GM12878 (cell line): Measurements from ENCODE around the gene CCDC127. TPM values are rescaled to one million over a fixed set of nuclear protein-coding genes. Genes with fewer than 3 reads are reported as not detected.

Experiments used
- ATAC-seq: fragments of 200-7000 bp; cut with Tn5 transposase; 3 replicates; pipeline ENCODE4 v1.9.1; 2020; ENCODE audit warnings: mild to moderate bottlenecking, moderate library complexity
- BruUV-seq: library from RNA; stranded (reverse); fragments of 400-500 nt; replicated peaks from 2 replicates; lab custom pipeline; 2021; lab: Mats Ljungman, UMichigan
- CTCF ChIA-PET: fragments of 300-600 bp; sonication (Branson Sonifier 250); formaldehyde crosslinking; extraction: SDS; loops from one replicate; lab custom pipeline; 2021; ENCODE audit warnings: inconsistent platforms; lab: Yijun Ruan, JAX
- POLR2A ChIA-PET: fragments of 350-600 bp; formaldehyde crosslinking; extraction: SDS; loops from one replicate; lab custom pipeline; 2021; ENCODE audit warnings: inconsistent platforms; lab: Charles Lee
- RAD21 ChIA-PET: fragments of 300-600 bp; sonication (Branson Sonifier 250); formaldehyde crosslinking; loops from one replicate; lab custom pipeline; 2023; ENCODE audit warnings: antibody characterized with exemption; ENCODE audit not compliant: unreplicated experiment; lab: Charles Lee
- SMC1A ChIA-PET: fragments of 300-600 bp; sonication (Branson Sonifier 250); formaldehyde crosslinking; loops from one replicate; lab custom pipeline; 2023; ENCODE audit not compliant: unreplicated experiment, uncharacterized antibody; lab: Charles Lee
- DNase-seq: peaks from one replicate; pipeline ENCODE4 v3.0.0-alpha.2; 2011; ENCODE audit warnings: low read depth, low spot score
- FAIRE-seq: peaks from 3 replicates; lab custom pipeline; 2011; peaks lifted over from hg19 to GRCh38; lab: Jason Lieb, UNC
- H2AFZ ChIP-seq: 2 replicates; pipeline ENCODE4 v1.6.0; 2011; ENCODE audit warnings: low read depth, low read length, control low read depth; ENCODE audit not compliant: control insufficient read depth
- H3K27ac ChIP-seq: 2 replicates; pipeline ENCODE4 v1.5.1; 2011; ENCODE audit warnings: control low read depth; ENCODE audit not compliant: control insufficient read depth, insufficient read depth
- H3K27me3 ChIP-seq, 2 experiments: replicated peaks in 1 of 2; 2 replicates each; pipeline versions ENCODE4 v1.6.0 to v1.6.1; 2011; ENCODE audit warnings: low read length in 1 of 2; ENCODE audit not compliant: control insufficient read depth in 2 of 2, insufficient read depth in 2 of 2
- H3K36me3 ChIP-seq, 2 experiments: 2 replicates each; pipeline ENCODE4 v1.5.1; 2011; ENCODE audit warnings: low read length in 1 of 2; ENCODE audit not compliant: control insufficient read depth in 2 of 2, insufficient read depth in 2 of 2
- H3K4me1 ChIP-seq: 2 replicates; pipeline ENCODE4 v1.6.1; 2011; ENCODE audit warnings: mild to moderate bottlenecking, low read length, moderate library complexity, mixed read lengths; ENCODE audit not compliant: control insufficient read depth, insufficient read depth
- H3K4me2 ChIP-seq: 2 replicates; pipeline ENCODE4 v1.6.0; 2011; ENCODE audit warnings: control low read depth; ENCODE audit not compliant: control insufficient read depth, insufficient read depth
- H3K4me3 ChIP-seq: fragments of 200-600 bp; sonication (generic); 2 replicates; pipeline ENCODE4 v1.5.1; 2016
- H3K79me2 ChIP-seq: 2 replicates; pipeline ENCODE4 v1.6.0; 2011; ENCODE audit warnings: low read length; ENCODE audit not compliant: control insufficient read depth, insufficient read depth
- H3K9ac ChIP-seq: 2 replicates; pipeline ENCODE4 v1.8.0; 2011; ENCODE audit warnings: low read length, control low read depth, mixed read lengths; ENCODE audit not compliant: control insufficient read depth, insufficient read depth
- H3K9me3 ChIP-seq: replicated peaks from 3 replicates; pipeline ENCODE4 v1.5.1; 2011; ENCODE audit warnings: mild to moderate bottlenecking, low read length; ENCODE audit not compliant: control insufficient read depth, insufficient read depth
- H4K20me1 ChIP-seq: 2 replicates; pipeline ENCODE4 v1.6.0; 2011; ENCODE audit not compliant: control insufficient read depth, insufficient read depth
- CBX3 ChIP-seq: fragments of 200-600 bp; sonication (generic); IDR thresholded peaks from 2 replicates; pipeline ENCODE4 v1.6.1; 2016; ENCODE audit warnings: low read depth, borderline replicate concordance
- CBX5 ChIP-seq: sonication (generic); IDR thresholded peaks from 2 replicates; pipeline ENCODE4 v1.6.1; 2016; ENCODE audit warnings: low read depth, moderate library complexity, mild to moderate bottlenecking, inconsistent platforms
- KLF5 ChIP-seq: fragments of 450-650 bp; IDR thresholded peaks from 2 replicates; pipeline ENCODE4 v1.6.1; 2014; ENCODE audit warnings: mild to moderate bottlenecking; ENCODE audit not compliant: partially characterized antibody
- NRF1 ChIP-seq: conservative IDR thresholded peaks from 2 replicates; pipeline ENCODE4 v1.6.1; 2011; ENCODE audit warnings: mild to moderate bottlenecking, low read depth, low read length, improper control_type of control experiment
- RAD21 ChIP-seq: IDR thresholded peaks from 2 replicates; pipeline ENCODE4 v1.6.1; 2011; ENCODE audit warnings: mild to moderate bottlenecking, low read depth, low read length, moderate library complexity; ENCODE audit not compliant: insufficient read depth
- SMC3 ChIP-seq: IDR thresholded peaks from 2 replicates; pipeline ENCODE4 v1.6.1; 2011; ENCODE audit warnings: low read length, improper control_type of control experiment, borderline replicate concordance
- TAF1 ChIP-seq: IDR thresholded peaks from 2 replicates; pipeline ENCODE4 v1.6.1; 2011; ENCODE audit warnings: mild to moderate bottlenecking, low read depth, low read length, borderline replicate concordance
- ZZZ3 ChIP-seq: IDR thresholded peaks from 2 replicates; pipeline ENCODE4 v1.6.1; 2011; ENCODE audit warnings: low read depth; ENCODE audit not compliant: control insufficient read depth, insufficient read length
- WGBS: methylation state at CpG from one replicate; pipeline ENCODE4 v1.1.6; 2016; ENCODE audit warnings: low lambda C conversion rate; ENCODE audit not compliant: insufficient replicate concordance, insufficient coverage; ENCODE audit errors: missing lambda C conversion rate; 5-methylcytosine and 5-hydroxymethylcytosine counted together
- in situ Hi-C: fragments of 300-500 bp; cut with MboI; formaldehyde crosslinking; loops from 9 replicates; pipeline ENCODE4 v1.14.3; 2018; ENCODE audit warnings: mixed read lengths
- intact Hi-C: fragments of 100-400 bp; cut with micrococcal nuclease; formaldehyde crosslinking; loops from one replicate; pipeline ENCODE4 v1.14.2; 2022; ENCODE audit not compliant: unreplicated experiment
- polyA plus RNA-seq, 11 experiments: library from polyadenylated mRNA; depleted of rRNA in 4 of 11; unstranded in 6 of 11; stranded (reverse) in 5 of 11; fragments of >200 nt; fragmentation: Nextera tagmentation in 4 of 11; fragmentation: Illumina TruSeq in 1 of 11; extraction: Ambion mirVana in 4 of 11; extraction: Trizol in 1 of 11; gene quantifications; 1 replicate in 1 of 11; 2 replicates in 10 of 11; pipeline versions ENCODE4 v1.2.1 to v1.2.3, GENCODE V29; 2011 to 2016; ENCODE audit warnings: inconsistent platforms in 2 of 11, missing spikeins in 2 of 11, low read depth in 1 of 11
- total RNA-seq, 4 experiments: library from RNA; depleted of rRNA in 3 of 4; stranded (reverse); fragments of >200 nt in 3 of 4; fragmentation: Illumina TruSeq in 1 of 4; extraction: Trizol in 1 of 4; gene quantifications; 2 replicates each; pipeline versions ENCODE4 v1.2.1 to v1.2.3, GENCODE V29; 2013 to 2021
- TF ChIP-seq, protein P1 (sequence below): fragments of 450-650 bp; IDR thresholded peaks from 2 replicates; pipeline ENCODE4 v1.6.1; 2017; ENCODE audit warnings: low read depth, mild to moderate bottlenecking, moderate library complexity
- TF ChIP-seq, protein P2 (sequence below): fragments of 450-650 bp; formaldehyde crosslinking; IDR thresholded peaks from 2 replicates; pipeline ENCODE4 v1.5.0; 2022; ENCODE audit warnings: mild to moderate bottlenecking, missing genetic modification characterization
- TF ChIP-seq, protein P3 (sequence below): IDR thresholded peaks from 2 replicates; pipeline ENCODE4 v1.6.1; 2012; ENCODE audit warnings: mild to moderate bottlenecking, low read depth, low read length
- TF ChIP-seq, protein P4 (sequence below): fragments of 150-350 bp; IDR thresholded peaks from 2 replicates; pipeline ENCODE4 v1.6.1; 2016; ENCODE audit warnings: low read depth, low read length

CCDC127 gene
- total and polyA plus RNA-seq, 10 of the 15 experiments (the other 5 are each of a cell fraction or from before 2014, with no cell fraction given): 1.9 to 6.9 (median 2.9) TPM

DNA sequence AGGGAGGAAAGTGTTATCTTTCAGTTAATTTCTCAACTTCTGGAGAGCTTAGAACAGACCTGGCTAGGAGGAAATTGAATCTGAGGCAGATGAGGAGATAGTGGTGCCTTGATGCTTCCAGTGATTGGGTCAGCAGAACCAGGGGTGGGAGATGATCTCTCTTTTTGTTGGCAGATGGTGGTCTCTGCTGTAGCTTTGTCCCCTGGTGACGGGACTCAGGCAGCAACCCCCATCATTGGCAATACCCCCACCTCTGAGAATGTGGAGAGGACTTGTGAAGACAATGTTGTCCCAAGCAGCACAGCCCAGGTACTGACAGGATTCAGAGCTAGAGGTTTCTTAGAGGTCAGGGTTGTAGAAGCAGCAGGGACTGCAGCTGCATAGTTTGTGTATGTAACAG lies 49.8 kb upstream of the CCDC127 start:
- Histone ChIP-seq H3K36me3 (peaks cover 0 to 5% of the 10 kb centered on the region in 2 experiments; a peak in 2 of 4 replicates), H3K27me3 (no peaks in the 10 kb centered on the region), H3K4me1 (0 out of 2 replicates have a peak, but pooled peaks cover 3% of the 10 kb centered on the region), H3K9me3 (no peaks in the 10 kb centered on the region), H3K4me3 (no peak overlapping the region), H3K4me2 (no peak overlapping the region), H2AFZ (no peak overlapping the region), H3K79me2 (peaks cover 4% of the 10 kb centered on the region), H3K27ac (no peak overlapping the region), H3K9ac (no peak overlapping the region), H4K20me1 (no peaks in the 10 kb centered on the region)
- ChIA-PET SMC1A (no interaction called here), CTCF (interaction anchor here (0.6 kb wide), 1 partner anchor 18 kb away, joined by 3 read pairs; no protein-coding TSS in a partner anchor), RAD21 (no interaction called here), POLR2A (no interaction called here)
- in situ Hi-C loops (no loop called here), intact Hi-C loops (no loop called here)
- no peak for FAIRE-seq
- no peak for DNase-seq
- BruUV-seq: no TSS peak
- 100% methylated on average over 1 of the region's 1 CpG for WGBS
- no peak for ATAC-seq
- TF ChIP-seq, protein P1, sequence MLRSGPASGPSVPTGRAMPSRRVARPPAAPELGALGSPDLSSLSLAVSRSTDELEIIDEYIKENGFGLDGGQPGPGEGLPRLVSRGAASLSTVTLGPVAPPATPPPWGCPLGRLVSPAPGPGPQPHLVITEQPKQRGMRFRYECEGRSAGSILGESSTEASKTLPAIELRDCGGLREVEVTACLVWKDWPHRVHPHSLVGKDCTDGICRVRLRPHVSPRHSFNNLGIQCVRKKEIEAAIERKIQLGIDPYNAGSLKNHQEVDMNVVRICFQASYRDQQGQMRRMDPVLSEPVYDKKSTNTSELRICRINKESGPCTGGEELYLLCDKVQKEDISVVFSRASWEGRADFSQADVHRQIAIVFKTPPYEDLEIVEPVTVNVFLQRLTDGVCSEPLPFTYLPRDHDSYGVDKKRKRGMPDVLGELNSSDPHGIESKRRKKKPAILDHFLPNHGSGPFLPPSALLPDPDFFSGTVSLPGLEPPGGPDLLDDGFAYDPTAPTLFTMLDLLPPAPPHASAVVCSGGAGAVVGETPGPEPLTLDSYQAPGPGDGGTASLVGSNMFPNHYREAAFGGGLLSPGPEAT: no peak
- TF ChIP-seq NRF1 (no peak), CBX3 (no peak), TAF1 (no peak), RAD21 (no peak), CBX5 (no peak), KLF5 (no peak), ZZZ3 (no peak), SMC3 (no peak)
- TF ChIP-seq, protein P2, sequence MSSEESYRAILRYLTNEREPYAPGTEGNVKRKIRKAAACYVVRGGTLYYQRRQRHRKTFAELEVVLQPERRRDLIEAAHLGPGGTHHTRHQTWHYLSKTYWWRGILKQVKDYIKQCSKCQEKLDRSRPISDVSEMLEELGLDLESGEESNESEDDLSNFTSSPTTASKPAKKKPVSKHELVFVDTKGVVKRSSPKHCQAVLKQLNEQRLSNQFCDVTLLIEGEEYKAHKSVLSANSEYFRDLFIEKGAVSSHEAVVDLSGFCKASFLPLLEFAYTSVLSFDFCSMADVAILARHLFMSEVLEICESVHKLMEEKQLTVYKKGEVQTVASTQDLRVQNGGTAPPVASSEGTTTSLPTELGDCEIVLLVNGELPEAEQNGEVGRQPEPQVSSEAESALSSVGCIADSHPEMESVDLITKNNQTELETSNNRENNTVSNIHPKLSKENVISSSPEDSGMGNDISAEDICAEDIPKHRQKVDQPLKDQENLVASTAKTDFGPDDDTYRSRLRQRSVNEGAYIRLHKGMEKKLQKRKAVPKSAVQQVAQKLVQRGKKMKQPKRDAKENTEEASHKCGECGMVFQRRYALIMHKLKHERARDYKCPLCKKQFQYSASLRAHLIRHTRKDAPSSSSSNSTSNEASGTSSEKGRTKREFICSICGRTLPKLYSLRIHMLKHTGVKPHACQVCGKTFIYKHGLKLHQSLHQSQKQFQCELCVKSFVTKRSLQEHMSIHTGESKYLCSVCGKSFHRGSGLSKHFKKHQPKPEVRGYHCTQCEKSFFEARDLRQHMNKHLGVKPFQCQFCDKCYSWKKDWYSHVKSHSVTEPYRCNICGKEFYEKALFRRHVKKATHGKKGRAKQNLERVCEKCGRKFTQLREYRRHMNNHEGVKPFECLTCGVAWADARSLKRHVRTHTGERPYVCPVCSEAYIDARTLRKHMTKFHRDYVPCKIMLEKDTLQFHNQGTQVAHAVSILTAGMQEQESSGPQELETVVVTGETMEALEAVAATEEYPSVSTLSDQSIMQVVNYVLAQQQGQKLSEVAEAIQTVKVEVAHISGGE (CRISPR knock-in tag): no peak
- TF ChIP-seq, protein P3, sequence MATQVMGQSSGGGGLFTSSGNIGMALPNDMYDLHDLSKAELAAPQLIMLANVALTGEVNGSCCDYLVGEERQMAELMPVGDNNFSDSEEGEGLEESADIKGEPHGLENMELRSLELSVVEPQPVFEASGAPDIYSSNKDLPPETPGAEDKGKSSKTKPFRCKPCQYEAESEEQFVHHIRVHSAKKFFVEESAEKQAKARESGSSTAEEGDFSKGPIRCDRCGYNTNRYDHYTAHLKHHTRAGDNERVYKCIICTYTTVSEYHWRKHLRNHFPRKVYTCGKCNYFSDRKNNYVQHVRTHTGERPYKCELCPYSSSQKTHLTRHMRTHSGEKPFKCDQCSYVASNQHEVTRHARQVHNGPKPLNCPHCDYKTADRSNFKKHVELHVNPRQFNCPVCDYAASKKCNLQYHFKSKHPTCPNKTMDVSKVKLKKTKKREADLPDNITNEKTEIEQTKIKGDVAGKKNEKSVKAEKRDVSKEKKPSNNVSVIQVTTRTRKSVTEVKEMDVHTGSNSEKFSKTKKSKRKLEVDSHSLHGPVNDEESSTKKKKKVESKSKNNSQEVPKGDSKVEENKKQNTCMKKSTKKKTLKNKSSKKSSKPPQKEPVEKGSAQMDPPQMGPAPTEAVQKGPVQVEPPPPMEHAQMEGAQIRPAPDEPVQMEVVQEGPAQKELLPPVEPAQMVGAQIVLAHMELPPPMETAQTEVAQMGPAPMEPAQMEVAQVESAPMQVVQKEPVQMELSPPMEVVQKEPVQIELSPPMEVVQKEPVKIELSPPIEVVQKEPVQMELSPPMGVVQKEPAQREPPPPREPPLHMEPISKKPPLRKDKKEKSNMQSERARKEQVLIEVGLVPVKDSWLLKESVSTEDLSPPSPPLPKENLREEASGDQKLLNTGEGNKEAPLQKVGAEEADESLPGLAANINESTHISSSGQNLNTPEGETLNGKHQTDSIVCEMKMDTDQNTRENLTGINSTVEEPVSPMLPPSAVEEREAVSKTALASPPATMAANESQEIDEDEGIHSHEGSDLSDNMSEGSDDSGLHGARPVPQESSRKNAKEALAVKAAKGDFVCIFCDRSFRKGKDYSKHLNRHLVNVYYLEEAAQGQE: no peak
- TF ChIP-seq, protein P4, sequence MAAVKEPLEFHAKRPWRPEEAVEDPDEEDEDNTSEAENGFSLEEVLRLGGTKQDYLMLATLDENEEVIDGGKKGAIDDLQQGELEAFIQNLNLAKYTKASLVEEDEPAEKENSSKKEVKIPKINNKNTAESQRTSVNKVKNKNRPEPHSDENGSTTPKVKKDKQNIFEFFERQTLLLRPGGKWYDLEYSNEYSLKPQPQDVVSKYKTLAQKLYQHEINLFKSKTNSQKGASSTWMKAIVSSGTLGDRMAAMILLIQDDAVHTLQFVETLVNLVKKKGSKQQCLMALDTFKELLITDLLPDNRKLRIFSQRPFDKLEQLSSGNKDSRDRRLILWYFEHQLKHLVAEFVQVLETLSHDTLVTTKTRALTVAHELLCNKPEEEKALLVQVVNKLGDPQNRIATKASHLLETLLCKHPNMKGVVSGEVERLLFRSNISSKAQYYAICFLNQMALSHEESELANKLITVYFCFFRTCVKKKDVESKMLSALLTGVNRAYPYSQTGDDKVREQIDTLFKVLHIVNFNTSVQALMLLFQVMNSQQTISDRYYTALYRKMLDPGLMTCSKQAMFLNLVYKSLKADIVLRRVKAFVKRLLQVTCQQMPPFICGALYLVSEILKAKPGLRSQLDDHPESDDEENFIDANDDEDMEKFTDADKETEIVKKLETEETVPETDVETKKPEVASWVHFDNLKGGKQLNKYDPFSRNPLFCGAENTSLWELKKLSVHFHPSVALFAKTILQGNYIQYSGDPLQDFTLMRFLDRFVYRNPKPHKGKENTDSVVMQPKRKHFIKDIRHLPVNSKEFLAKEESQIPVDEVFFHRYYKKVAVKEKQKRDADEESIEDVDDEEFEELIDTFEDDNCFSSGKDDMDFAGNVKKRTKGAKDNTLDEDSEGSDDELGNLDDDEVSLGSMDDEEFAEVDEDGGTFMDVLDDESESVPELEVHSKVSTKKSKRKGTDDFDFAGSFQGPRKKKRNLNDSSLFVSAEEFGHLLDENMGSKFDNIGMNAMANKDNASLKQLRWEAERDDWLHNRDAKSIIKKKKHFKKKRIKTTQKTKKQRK: no peak
